Measurements from ENCODE around the gene RHOC. TPM values are rescaled to one million over a fixed set of nuclear protein-coding genes. Genes with fewer than 3 reads are reported as not detected.

The RHOC gene
- total and polyA plus RNA-seq, 2 experiments from 2014 or later = 65.4 to 76.7 TPM

- Histone ChIP-seq H3K4me2 (no peak overlapping the region), H3K4me1 (ENCODE audit: insufficient read depth) (peaks cover 66% of the 10 kb centered on the region), H3F3A (replicated peaks; ENCODE audit: low read depth) (peaks cover 12% of the 10 kb centered on the region; the same call in 1 of the 2 replicates), H3K36me3 (ENCODE audit: insufficient read depth) (peaks cover 4% of the 10 kb centered on the region; the same call in 1 of the 2 replicates), H3K27ac (ENCODE audit: low read depth) (no peak overlapping the region), H4K20me1 (replicated peaks; ENCODE audit: insufficient read depth) (peaks cover 25% of the 10 kb centered on the region), H3K79me2 (replicated peaks; ENCODE audit: insufficient read depth) (peaks cover 10% of the 10 kb centered on the region; the same call in 1 of the 2 replicates), H2AFZ (no peak overlapping the region), H3K9me2 (ENCODE audit: insufficient read depth) (no peaks in the 10 kb centered on the region), H3K4me3 (no peak overlapping the region), H3K27me3 (ENCODE audit: insufficient read depth) (peaks cover 37% of the 10 kb centered on the region)
- peaks cover 88% of the 10 kb centered on the region for H3K4me1 Mint-ChIP-seq
- H3K36me3 Mint-ChIP-seq (ENCODE audit: low read depth) = peaks cover 50% of the 10 kb centered on the region
- TF ChIP-seq EZH2 (IDR thresholded peaks at IDR 0.05; ENCODE audit: low read depth, unreplicated experiment) = no peak
- H3K27me3 Mint-ChIP-seq (ENCODE audit: insufficient read depth, low read depth, poor library complexity) = peaks cover 49% of the 10 kb centered on the region
- ATAC-seq (no peak), DNase-seq (ENCODE audit: low spot score) (no peak)
- H3K9me3 Mint-ChIP-seq = no peaks in the 10 kb centered on the region; the same call in 2 of the 3 replicates
- H3K4me3 Mint-ChIP-seq = no peak overlapping the region
- H3K27ac Mint-ChIP-seq = no peak overlapping the region
These were observed 4.3 kb downstream of the RHOC start for GRCh38 chr1:112702420-112703261.

GRCh38 chr1:112702067-112702395, 4.9 kb downstream of the RHOC start:
- H3K4me1 ChIP-seq (ENCODE audit: insufficient read depth) = peaks cover 64% of the 10 kb centered on the region
- TF ChIP-seq NANOG (IDR thresholded peaks at IDR 0.05; ENCODE audit: borderline replicate concordance) = no peak
- no peak for TF ChIP-seq CREB1 (CRISPR knock-in tag; IDR thresholded peaks at IDR 0.05; ENCODE audit: low read depth)
- TF ChIP-seq EZH2phosphoT487 (IDR thresholded peaks at IDR 0.05; ENCODE audit: unreplicated experiment) = no peak
- no peak for TF ChIP-seq ZNF331 (CRISPR knock-in tag; IDR thresholded peaks at IDR 0.05; ENCODE audit: low read depth)
- TF ChIP-seq, protein P1, sequence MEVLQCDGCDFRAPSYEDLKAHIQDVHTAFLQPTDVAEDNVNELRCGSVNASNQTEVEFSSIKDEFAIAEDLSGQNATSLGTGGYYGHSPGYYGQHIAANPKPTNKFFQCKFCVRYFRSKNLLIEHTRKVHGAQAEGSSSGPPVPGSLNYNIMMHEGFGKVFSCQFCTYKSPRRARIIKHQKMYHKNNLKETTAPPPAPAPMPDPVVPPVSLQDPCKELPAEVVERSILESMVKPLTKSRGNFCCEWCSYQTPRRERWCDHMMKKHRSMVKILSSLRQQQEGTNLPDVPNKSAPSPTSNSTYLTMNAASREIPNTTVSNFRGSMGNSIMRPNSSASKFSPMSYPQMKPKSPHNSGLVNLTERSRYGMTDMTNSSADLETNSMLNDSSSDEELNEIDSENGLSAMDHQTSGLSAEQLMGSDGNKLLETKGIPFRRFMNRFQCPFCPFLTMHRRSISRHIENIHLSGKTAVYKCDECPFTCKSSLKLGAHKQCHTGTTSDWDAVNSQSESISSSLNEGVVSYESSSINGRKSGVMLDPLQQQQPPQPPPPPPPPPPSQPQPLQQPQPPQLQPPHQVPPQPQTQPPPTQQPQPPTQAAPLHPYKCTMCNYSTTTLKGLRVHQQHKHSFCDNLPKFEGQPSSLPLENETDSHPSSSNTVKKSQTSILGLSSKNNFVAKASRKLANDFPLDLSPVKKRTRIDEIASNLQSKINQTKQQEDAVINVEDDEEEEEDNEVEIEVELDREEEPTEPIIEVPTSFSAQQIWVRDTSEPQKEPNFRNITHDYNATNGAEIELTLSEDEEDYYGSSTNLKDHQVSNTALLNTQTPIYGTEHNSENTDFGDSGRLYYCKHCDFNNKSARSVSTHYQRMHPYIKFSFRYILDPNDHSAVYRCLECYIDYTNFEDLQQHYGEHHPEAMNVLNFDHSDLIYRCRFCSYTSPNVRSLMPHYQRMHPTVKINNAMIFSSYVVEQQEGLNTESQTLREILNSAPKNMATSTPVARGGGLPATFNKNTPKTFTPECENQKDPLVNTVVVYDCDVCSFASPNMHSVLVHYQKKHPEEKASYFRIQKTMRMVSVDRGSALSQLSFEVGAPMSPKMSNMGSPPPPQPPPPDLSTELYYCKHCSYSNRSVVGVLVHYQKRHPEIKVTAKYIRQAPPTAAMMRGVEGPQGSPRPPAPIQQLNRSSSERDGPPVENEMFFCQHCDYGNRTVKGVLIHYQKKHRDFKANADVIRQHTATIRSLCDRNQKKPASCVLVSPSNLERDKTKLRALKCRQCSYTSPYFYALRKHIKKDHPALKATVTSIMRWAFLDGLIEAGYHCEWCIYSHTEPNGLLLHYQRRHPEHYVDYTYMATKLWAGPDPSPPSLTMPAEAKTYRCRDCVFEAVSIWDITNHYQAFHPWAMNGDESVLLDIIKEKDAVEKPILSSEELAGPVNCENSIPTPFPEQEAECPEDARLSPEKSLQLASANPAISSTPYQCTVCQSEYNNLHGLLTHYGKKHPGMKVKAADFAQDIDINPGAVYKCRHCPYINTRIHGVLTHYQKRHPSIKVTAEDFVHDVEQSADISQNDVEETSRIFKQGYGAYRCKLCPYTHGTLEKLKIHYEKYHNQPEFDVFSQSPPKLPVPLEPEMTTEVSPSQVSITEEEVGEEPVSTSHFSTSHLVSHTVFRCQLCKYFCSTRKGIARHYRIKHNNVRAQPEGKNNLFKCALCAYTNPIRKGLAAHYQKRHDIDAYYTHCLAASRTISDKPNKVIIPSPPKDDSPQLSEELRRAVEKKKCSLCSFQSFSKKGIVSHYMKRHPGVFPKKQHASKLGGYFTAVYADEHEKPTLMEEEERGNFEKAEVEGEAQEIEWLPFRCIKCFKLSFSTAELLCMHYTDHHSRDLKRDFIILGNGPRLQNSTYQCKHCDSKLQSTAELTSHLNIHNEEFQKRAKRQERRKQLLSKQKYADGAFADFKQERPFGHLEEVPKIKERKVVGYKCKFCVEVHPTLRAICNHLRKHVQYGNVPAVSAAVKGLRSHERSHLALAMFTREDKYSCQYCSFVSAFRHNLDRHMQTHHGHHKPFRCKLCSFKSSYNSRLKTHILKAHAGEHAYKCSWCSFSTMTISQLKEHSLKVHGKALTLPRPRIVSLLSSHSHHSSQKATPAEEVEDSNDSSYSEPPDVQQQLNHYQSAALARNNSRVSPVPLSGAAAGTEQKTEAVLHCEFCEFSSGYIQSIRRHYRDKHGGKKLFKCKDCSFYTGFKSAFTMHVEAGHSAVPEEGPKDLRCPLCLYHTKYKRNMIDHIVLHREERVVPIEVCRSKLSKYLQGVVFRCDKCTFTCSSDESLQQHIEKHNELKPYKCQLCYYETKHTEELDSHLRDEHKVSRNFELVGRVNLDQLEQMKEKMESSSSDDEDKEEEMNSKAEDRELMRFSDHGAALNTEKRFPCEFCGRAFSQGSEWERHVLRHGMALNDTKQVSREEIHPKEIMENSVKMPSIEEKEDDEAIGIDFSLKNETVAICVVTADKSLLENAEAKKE (CRISPR knock-in tag; IDR thresholded peaks at IDR 0.05) = no peak
- TF ChIP-seq ZNF114 (CRISPR knock-in tag; IDR thresholded peaks at IDR 0.05) = no peak
- no peak for TF ChIP-seq STAT1 (IDR thresholded peaks at IDR 0.05; ENCODE audit: unreplicated experiment)

More at GRCh38 chr1:112702067-112702395, 4.9 kb downstream of the RHOC start:
- H3K36me3 Mint-ChIP-seq (ENCODE audit: low read depth) = peaks cover 55% of the 10 kb centered on the region
- H4K20me1 ChIP-seq (replicated peaks; ENCODE audit: insufficient read depth) = peaks cover 25% of the 10 kb centered on the region
- DNase-seq (ENCODE audit: low spot score) (no peak), ATAC-seq (no peak)
- no peak overlapping the region for H3K4me3 ChIP-seq
- peaks cover 4% of the 10 kb centered on the region; the same call in 1 of the 2 replicates for H3K36me3 ChIP-seq (ENCODE audit: insufficient read depth)
- peaks cover 36% of the 10 kb centered on the region for H3K27me3 ChIP-seq (ENCODE audit: insufficient read depth)
- no peaks in the 10 kb centered on the region for H3K9me2 ChIP-seq (ENCODE audit: insufficient read depth)
- no peak overlapping the region; the same call in 2 of the 3 replicates for H3K4me3 Mint-ChIP-seq
- no peak overlapping the region for H3K27ac ChIP-seq (ENCODE audit: low read depth)
- H3K4me2 ChIP-seq = no peak overlapping the region
- H2AFZ ChIP-seq = no peak overlapping the region
- no peaks in the 10 kb centered on the region for H3K9me3 Mint-ChIP-seq
- H3K27ac Mint-ChIP-seq = no peak overlapping the region
- peaks cover 88% of the 10 kb centered on the region for H3K4me1 Mint-ChIP-seq
- peaks cover 47% of the 10 kb centered on the region for H3K27me3 Mint-ChIP-seq (ENCODE audit: insufficient read depth, low read depth, poor library complexity)
- peaks cover 10% of the 10 kb centered on the region; the same call in 1 of the 2 replicates for H3K79me2 ChIP-seq (replicated peaks; ENCODE audit: insufficient read depth)
- H3F3A ChIP-seq (replicated peaks; ENCODE audit: low read depth) = peaks cover 12% of the 10 kb centered on the region; the same call in 1 of the 2 replicates

Measured in GM23338 (cell line).